Hematopoietic multipotent progenitor cell treated with erythropoietin and hydrocortisone succinate and interleukin-3 and kit ligand, for 4 days (in vitro differentiated cells): ENCODE measurements around the gene FNDC10.
"Not testable (repeated sequence)": the region's sequence is repeated elsewhere in the genome, so short reads cannot be mapped to it uniquely, and the experiment has no call there.

Experiments
- DNase-seq: peaks from one replicate; pipeline ENCODE4 v3.0.0-alpha.2; 2015

FNDC10 gene

DNA sequence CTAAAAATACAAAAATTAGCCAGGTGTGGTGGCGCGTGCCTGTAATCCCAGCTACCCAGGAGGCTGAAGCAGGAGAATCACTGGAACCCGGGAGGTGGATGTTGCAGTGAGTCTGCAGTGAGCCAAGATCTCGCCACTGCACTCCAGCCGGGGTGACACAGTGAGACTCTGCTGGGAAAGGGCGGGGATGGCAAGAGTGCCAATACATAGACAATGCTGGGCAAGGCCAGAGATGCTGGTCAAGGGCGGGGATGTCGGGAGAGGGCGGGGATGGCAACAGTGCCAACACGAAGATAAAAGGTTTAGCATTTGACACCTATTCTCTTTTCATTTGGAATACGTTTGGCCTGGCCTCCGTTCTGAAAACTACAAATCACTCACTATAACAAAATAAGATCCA is 36.2 kb downstream of the FNDC10 start:
- no peak for DNase-seq

DNA sequence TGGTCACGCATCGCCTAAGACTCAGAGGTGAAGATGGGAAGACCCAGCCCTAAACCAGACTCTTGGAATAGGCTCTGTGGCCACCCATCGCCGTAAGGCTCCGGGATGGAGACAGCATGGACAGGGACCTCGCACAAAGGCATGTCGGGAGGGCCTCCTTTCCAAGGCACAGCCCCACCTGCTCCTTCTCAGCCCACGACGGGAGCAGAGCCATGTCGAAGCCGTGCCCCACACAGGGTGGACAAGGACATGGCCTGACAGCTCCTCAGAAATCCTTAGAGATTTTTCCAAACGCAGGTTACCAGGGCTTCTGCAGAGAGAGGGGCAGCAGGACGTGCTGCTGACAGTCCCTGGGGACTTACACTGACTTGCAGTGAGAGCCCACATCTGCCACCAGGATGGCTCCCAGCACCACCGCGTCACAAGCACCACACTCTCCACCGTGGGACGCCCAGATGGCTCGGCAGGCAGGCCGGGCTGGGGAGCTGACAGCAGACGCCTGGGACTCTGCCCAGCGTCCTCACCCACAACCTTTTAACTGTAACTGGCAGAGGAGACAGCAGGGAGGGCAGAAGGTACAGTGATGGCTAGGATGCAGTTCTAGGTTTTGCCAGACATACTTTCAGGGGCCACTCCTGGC is 37.3 kb downstream of the FNDC10 start:
- DNase-seq, result no peak

DNA sequence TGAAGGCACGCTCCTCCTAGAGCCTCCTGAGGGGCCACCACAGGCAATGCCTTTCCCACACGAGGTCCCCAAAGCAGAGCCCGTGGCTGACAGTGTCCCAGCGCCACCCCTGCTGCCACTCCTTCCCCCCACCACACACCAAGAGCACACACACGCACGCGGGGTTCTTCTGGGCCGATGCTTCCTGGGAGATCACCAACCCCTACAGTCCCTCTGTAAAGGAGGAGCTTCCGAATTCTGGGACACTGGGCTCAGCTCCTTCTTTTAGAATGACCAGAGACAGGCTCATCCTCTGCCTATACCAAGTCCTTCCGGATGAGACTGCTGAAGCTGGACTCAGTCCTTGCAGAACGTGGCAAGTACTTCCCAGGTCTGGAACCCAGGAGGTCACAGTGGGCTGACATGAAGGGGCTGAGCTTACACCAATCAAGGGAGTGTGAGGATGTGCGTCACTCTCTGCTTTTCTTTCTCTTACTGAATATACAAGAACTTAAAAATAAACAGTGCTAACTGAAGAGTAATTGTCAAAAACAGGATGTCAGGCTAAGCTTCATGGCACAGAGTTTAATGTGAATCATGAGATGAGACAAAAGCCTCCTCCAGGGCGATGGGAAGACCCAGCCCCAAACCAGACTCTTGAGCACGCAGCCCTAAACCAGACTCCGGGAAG is 38.0 kb downstream of the FNDC10 start:
- DNase-seq, result no peak

DNA sequence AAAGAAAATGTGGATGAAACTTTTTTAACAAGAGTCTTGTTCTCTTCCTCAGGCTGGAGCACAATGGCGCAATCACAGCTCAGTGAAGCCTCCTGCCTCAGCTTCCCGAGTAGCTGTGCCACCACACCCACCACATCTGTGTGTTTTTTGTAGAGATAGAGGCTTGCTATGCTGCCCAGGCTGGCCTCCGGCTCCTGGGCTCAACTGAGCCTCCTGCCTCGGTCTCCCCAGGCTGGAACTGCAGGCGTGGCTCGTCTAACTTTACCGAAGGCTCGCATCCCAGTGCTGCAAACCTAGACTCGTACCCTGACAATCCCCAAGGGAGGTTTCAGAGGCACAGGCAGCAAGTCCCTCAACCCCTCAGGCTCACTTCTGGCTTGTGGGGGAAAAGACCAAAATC is 39.8 kb downstream of the FNDC10 start:
- no peak for DNase-seq

DNA sequence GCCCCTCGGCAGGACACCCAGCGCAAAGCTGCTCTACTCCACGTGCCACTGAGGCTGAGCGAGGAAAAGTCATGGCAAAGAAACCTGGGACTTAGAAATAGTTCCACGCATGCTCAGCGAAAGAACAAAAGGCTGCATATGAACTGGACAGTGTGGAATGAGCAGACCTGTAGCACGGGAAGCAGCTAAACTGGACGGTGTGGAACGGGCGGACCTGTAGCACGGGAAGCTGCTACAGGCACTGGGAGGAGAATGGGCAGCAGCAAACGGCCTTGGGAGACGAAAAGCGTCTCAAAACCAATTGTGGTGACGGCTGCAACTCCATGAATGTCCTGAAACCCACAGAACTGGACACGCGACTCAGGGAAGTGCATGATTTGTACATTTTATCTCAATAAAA is 40.9 kb downstream of the FNDC10 start:
- no peak for DNase-seq

DNA sequence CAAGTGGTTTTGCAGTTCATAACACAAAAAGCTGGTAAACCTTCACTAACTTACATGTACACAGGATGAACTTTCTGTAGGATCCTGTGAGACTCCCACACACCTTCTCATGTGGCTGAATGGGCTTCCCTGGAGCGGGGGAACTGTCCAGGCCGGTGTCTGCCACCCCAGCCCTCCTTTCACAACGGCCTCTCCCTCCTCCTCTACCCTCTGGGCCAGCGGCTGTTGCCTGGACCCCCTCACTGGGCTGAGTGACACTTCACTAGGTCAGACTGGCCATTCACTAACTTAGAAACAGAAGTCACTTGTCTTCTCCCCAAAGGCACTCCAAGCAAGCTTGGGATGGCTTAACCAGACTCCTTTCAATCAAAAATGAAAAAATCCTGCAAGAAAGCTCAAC is 41.3 kb downstream of the FNDC10 start:
- no peak for DNase-seq

DNA sequence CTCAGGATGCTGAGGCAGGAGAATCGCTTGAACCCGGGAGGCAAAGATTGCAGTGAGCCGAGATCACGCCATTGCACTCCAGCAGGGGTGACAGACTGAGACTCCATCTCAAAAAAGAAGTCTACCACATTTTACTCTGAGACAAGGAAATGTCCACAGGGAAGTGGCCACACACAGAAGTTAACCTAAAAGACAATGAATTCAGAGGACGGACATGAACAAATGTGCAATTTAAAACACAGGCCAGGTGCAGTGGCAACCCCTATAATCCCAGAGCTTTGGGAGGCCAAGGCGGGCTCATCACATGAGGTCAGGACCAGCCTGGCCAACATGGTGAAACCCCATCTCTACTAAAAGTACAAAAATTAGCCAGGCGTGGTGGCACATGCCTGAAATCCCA is 42.2 kb downstream of the FNDC10 start:
- DNase-seq, result not testable (repeated sequence)

DNA sequence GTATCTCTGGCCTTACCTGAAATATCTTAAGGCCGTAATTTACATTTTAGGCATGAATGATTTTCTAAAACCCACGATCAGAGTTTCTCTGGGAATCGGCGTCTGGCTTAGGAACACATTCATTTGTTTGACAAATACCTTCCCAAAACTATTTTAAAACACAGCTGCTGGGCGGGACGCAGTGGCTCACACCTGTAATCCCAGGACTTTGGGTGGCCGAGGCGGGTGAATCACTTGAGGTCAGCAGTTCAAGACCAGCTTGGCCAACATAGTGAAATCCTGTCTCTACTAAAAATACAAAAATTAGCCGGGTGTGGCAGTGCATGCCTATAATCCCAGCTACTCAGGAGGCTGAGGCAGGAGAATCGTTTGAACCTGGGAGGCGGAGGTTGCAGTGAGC is 43.0 kb downstream of the FNDC10 start:
- not testable (repeated sequence) for DNase-seq

DNA sequence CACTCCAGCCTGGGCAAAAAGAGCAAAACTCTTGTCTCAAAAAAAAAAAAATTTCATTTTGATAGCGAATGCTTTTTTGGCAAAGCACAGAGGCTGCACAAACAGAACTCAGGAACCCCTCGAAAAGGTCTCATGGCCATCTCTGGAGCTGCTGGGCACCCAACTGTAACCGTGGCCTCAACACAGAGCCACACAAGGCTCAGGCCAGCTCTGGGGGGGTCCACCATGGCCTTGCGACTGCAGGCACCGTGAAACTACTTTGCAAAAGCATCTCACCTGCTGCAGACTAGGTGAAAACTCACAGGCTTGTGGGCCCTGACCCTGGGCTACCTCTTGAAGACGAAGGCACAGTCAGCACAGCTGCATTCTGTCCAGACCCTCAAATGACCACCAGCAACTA is 43.4 kb downstream of the FNDC10 start:
- DNase-seq, result no peak

DNA sequence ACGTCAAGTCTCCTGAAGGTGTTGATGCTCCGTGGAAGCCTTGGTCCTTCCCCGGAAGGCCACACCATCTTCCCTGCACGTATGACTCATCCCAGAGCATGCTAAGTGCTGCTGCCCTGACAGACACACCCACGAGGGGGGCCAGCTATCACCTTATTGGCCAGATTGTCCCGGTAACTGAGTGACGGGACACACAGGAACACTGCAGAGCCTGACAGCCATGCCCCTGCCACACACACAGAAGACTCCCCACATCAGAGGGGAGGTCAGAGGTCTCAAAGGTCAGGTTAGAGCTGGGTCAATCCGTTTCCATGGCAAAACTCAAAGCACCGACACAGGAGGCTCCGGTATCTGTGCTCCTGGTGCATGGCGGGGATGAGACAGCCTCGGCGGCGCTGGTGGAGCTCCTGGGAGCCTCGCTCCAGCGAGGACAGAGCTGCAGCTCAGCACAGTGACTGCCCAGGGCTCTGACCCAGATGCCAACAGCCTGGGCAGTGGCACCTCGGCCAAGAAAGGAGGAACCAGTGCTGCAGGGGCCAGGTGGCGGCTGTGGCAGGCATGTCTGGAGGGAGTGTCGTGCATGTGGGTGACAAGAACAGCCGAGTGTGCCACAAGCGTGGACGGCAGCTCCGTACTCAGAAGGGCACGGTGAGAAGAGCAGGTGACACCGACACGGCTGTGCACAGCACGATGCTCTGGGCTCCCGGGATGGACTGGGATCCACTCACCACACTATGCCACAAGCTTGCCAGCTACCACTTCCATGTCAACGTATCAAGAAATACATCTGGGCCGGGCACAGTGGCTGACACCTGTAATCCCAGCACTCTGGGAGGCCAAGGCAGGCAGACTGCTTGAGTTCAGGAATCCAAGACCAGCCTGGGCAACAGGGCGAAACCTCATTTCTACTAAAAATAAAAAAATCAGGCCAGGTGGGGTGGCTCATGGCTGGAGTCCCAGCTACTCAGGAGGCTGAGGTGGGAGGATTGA is 44.7 kb downstream of the FNDC10 start:
- no peak for DNase-seq

DNA sequence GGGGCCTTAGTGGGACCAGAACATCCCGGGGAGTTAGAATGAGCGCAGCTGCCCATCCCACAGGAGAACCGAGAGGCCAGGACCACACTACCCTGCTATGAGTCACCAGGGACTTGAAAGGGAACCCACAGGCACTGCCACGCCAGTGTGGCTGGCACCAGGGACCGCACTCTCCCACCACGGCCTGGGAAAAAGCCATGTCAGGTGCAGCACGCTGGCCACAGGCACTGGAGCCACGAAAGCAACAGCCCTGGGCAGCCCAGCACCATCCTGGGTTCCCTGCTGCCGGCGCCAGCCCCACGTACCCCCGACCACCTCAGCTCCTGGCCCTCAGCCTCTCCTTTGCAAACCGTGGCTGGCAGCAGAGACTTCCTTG is 45.4 kb downstream of the FNDC10 start:
- DNase-seq, result no peak

DNA sequence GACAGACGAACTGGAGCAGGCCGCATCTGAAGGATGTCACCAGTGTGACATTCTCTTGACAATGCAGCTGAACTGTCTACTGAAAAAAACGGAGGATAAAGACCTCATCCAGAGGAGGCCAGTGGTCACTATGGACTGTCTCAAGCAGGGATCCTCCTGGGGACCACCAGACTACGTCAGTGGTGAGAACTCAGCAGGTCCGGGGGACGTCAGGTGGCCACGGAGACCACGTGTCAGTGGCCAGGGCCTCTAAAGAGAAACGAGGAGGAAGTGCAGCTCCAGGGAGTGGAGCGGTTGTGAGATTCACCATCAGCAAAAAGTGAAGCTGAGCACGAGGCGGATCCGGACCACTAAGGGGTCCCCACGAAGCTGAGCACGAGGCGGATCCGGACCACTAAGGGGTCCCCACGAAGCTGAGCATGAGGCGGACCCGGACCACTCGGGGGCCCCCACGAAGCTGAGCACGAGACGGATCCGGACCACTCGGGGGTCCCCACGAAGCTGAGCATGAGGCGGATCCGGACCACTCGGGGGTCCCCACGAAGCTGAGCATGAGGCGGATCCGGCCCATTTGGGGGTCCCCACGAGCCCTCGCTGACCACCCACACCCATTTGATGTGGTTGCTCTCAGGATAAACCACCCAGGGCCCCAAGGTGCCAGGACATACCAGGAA is 46.0 kb downstream of the FNDC10 start:
- DNase-seq, result no peak

DNA sequence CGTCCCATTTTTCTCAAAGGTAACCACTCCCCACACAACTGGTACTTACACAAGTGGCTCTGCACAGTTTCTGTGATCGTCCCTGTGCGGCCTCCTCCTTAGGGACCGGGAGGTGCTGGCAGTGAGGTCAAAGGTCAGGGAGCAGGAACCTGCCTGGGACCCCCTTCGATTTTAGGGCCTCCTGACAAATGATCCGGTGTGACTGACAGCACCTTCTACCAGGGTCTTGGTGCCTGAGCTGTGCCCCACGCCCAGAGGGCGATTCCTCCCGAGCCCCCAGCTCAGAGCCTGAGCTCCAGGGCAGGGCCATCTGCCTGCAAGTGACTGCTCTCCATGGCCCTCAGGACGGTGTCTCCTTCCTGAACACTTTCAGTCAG is 47.7 kb downstream of the FNDC10 start:
- DNase-seq, result no peak

DNA sequence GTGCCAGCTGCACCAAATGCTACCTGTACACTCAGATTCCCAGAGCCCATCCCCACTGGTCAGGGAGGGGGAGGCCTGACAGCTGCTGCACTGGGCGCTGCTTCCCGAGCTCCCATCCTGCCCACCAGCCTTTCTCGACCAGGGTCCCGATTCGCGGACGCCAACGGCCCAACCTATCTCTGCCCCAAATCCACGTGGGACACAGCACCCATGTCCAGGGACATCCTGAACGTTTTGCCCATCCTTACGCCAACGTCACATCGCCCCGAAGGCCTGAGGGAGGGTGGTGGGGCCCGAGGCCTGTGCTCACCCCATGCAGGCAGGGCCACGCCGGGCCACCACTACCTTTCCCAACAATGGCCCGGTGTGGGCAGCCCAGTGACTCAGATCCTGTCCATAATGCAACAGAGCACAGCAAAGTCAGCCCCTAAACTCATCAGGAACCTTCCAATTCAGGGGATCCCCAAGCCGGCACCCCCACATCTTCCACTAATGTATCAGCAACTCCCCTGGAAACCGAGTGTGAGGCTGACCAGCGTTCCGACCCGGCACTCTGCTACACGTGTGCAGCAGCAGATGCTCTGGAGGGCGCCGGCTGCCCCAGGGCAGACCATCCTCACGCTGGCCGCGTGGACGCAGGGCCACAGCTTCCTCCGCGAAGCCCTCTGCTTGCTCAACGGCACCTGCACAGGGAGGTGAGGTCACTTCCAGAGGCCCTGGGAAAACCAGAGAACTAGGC is 48.2 kb downstream of the FNDC10 start:
- DNase-seq, result no peak

DNA sequence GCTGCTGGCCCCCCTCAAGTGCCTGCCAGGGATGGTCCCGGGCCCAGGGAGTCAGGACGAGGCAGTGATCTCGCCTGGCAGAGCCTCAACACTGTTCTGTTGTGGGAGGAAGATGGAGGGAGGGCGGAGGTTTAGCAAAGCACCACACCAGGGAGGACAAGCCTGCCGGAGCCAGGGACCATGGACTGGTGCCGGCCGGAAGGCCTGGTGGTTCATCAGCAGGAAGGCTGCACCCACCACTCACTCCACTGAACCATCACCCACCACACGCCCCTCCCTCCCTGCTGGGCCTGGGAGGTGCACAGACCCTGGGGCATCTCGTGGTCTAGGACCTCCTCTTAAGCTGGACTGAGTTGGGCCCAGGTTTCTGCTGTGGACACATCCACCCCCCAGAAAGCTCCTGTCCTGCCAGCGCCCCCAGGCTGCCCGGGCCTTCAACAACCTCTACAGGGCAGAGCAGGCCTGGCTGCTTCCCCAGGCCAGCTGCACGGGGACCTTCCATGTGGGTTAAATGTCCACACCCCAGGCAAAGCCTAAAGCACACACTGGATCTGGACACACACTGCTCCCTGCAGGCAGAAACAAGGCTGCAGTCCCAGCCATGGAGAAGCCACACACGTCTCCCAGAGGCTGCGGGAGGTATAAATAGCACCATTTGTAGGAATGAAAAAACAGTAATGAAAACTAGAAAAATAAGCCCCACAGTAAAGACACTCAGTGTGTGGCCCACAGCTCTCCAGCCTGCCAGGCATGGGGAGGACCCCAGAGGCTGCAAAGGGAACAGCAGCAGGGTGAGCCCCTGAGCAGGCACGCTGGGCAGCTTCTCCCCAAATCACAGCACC is 49.1 kb downstream of the FNDC10 start:
- DNase-seq, result peak; percentile 37

DNA sequence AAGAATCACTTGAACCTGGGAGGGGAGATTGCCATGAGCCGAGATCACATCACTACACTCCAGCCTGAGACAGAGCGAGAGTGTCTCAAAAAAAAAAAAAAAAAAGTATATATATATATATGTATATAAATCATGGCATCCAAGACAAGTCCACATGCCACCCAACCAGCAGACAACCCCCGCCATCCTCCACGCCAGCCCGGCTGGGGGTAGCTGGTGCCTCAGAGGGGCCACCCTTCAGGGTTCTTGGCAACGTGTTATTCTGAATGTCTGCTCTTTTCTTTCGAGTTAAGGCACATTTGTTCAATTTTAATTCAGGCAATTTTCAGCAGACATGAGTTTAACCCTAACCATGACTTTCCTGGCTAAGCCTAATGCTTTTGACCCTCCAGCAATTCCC is 49.8 kb downstream of the FNDC10 start:
- no peak for DNase-seq

DNA sequence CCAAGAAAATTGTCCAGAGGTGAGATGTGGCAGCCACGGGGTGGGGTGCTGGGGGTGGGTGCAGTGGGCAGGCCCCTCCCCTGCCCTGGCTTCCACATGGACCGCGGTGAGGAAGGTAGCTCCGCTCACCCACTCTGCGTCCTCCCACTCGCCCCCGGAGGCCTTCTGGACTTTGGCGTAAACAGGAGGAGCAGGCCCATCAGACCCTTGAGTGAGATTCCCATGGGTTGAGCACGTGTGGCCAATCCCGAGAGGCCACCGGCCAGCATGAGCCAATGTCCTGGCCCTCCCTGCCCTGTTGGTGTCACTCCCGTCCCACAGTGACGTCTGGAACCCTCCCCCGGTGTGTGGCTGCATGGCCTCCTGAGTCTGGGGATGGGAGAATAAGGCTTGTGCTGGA is 51.3 kb downstream of the FNDC10 start:
- DNase-seq, result no peak
